WTC11 (cell line): ENCODE measurements around the gene GPATCH8. TPM values are rescaled to one million over a fixed set of nuclear protein-coding genes. Genes with fewer than 3 reads are reported as not detected.

Experiments used
- ATAC-seq: fragments of 200-7000 bp; cut with Tn5 transposase; 2 replicates; pipeline ENCODE4 v1.10.0; 2021; ENCODE audit warnings: mild to moderate bottlenecking, moderate library complexity
- CTCF ChIA-PET: fragments of 300-600 bp; sonication (Branson Sonifier 250); formaldehyde crosslinking; loops from one replicate; lab custom pipeline; 2021; ENCODE audit warnings: antibody characterized with exemption; lab: Charles Lee
- POLR2A ChIA-PET: fragments of 350-600 bp; sonication (Branson Sonifier 250); formaldehyde crosslinking; loops from one replicate; lab custom pipeline; 2021; ENCODE audit warnings: antibody characterized with exemption; lab: Charles Lee
- DNase-seq: peaks from one replicate; pipeline ENCODE4 v3.0.0; 2021; ENCODE audit warnings: low spot score
- H3K27ac Mint-ChIP-seq: 2 replicates; pipeline ENCODE4 v1.8.0; 2021; ENCODE audit warnings: mixed read lengths
- H3K27me3 Mint-ChIP-seq: 2 replicates; pipeline ENCODE4 v1.8.0; 2021; ENCODE audit warnings: low read depth, mild to moderate bottlenecking, moderate library complexity, mixed read lengths
- H3K36me3 Mint-ChIP-seq: 2 replicates; pipeline ENCODE4 v1.8.0; 2021; ENCODE audit warnings: mixed read lengths
- H3K4me1 Mint-ChIP-seq: 2 replicates; pipeline ENCODE4 v1.8.0; 2022; ENCODE audit warnings: mixed read lengths
- H3K4me3 Mint-ChIP-seq: 2 replicates; pipeline ENCODE4 v1.8.0; 2021; ENCODE audit warnings: mild to moderate bottlenecking, moderate library complexity, mixed read lengths
- H3K9me3 Mint-ChIP-seq: 2 replicates; pipeline ENCODE4 v1.8.0; 2021; ENCODE audit warnings: mixed read lengths
- ATF1 ChIP-seq: sonication (generic); formaldehyde crosslinking; IDR thresholded peaks from 2 replicates; pipeline ENCODE4 v1.8.1; 2023; ENCODE audit warnings: mild to moderate bottlenecking, moderate library complexity, missing genetic modification reagents
- GABPB1 ChIP-seq: sonication (generic); formaldehyde crosslinking; IDR thresholded peaks from 2 replicates; pipeline ENCODE4 v1.8.1; 2023; ENCODE audit warnings: mild to moderate bottlenecking, missing genetic modification reagents
- ZBTB21 ChIP-seq: sonication (generic); formaldehyde crosslinking; IDR thresholded peaks from 2 replicates; pipeline ENCODE4 v1.8.1; 2023; ENCODE audit warnings: mild to moderate bottlenecking, missing genetic modification reagents, borderline replicate concordance
- total RNA-seq: library from RNA; stranded (reverse); gene quantifications from 3 replicates; pipeline ENCODE4 v1.2.3, GENCODE V29; 2021
- TF ChIP-seq, protein P1 (sequence below): fragments of 250-450 bp; sonication (Bioruptor Pico); IDR thresholded peaks from 2 replicates; pipeline ENCODE4 v1.9.0; 2021; ENCODE audit warnings: mild to moderate bottlenecking, borderline replicate concordance
- TF ChIP-seq, protein P2 (sequence below): sonication (generic); formaldehyde crosslinking; IDR thresholded peaks from 2 replicates; pipeline ENCODE4 v1.8.1; 2022; ENCODE audit warnings: mild to moderate bottlenecking, missing genetic modification reagents, moderate library complexity, borderline replicate concordance
- TF ChIP-seq, protein P3 (sequence below): sonication (generic); formaldehyde crosslinking; IDR thresholded peaks from 2 replicates; pipeline ENCODE4 v1.8.1; 2023; ENCODE audit warnings: mild to moderate bottlenecking, missing genetic modification reagents, borderline replicate concordance
- TF ChIP-seq, protein P4 (sequence below): sonication (generic); formaldehyde crosslinking; IDR thresholded peaks from 2 replicates; pipeline ENCODE4 v1.8.0; 2023; ENCODE audit warnings: missing genetic modification reagents, mild to moderate bottlenecking, borderline replicate concordance

GPATCH8 gene
- total RNA-seq, 1 experiment from 2014 or later, result 51.9 TPM

DNA sequence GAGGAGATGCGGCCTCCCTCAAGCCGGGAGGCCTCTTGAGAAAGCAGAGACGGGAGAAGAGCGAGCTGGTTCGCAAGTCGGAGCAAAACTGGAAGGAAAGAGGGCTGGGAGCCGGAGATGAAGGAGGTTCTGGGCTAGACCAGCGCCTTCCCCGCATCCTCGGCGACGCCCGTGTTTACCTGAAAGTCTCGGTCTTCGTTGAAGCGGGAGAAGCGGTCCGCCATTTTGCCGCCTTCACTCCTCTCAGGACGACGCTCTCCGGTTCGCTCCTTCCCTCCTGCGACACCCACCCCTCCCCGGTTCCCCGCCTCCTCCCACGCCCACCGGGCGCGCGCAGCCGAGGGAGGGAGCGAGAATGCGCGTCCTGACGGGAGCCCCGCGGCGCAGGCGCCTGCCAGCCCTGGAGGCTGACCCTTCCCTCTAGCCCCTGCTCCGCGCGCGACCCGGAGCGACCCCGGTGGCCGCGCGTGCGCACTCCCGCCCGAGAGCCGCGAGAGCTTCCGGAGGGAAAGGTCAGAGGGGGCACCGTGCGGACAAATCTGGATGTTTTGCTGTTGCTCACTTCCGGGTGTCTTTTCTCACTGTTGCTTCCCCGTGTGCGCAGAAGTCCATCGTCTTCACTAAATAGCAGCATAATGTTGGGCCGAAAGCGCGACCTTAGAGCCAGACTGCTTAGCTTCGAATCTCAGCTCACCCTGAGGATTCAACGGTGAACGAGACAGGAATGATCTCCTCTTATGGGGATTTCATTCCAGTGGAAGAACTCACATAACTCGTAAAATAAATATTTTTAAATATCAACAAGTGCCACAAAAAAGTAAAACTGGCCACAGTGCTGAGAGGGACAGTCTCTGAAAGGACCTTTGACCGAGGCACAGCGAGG lies at the start of gene GPATCH8 (continued):
- TF ChIP-seq, protein P1, sequence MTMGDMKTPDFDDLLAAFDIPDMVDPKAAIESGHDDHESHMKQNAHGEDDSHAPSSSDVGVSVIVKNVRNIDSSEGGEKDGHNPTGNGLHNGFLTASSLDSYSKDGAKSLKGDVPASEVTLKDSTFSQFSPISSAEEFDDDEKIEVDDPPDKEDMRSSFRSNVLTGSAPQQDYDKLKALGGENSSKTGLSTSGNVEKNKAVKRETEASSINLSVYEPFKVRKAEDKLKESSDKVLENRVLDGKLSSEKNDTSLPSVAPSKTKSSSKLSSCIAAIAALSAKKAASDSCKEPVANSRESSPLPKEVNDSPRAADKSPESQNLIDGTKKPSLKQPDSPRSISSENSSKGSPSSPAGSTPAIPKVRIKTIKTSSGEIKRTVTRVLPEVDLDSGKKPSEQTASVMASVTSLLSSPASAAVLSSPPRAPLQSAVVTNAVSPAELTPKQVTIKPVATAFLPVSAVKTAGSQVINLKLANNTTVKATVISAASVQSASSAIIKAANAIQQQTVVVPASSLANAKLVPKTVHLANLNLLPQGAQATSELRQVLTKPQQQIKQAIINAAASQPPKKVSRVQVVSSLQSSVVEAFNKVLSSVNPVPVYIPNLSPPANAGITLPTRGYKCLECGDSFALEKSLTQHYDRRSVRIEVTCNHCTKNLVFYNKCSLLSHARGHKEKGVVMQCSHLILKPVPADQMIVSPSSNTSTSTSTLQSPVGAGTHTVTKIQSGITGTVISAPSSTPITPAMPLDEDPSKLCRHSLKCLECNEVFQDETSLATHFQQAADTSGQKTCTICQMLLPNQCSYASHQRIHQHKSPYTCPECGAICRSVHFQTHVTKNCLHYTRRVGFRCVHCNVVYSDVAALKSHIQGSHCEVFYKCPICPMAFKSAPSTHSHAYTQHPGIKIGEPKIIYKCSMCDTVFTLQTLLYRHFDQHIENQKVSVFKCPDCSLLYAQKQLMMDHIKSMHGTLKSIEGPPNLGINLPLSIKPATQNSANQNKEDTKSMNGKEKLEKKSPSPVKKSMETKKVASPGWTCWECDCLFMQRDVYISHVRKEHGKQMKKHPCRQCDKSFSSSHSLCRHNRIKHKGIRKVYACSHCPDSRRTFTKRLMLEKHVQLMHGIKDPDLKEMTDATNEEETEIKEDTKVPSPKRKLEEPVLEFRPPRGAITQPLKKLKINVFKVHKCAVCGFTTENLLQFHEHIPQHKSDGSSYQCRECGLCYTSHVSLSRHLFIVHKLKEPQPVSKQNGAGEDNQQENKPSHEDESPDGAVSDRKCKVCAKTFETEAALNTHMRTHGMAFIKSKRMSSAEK (CRISPR knock-in tag), result no peak
- TF ChIP-seq, protein P2, sequence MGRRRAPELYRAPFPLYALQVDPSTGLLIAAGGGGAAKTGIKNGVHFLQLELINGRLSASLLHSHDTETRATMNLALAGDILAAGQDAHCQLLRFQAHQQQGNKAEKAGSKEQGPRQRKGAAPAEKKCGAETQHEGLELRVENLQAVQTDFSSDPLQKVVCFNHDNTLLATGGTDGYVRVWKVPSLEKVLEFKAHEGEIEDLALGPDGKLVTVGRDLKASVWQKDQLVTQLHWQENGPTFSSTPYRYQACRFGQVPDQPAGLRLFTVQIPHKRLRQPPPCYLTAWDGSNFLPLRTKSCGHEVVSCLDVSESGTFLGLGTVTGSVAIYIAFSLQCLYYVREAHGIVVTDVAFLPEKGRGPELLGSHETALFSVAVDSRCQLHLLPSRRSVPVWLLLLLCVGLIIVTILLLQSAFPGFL (CRISPR knock-in tag), result 0 out of 2 replicates have a peak, but pooled peaks have one; percentile 63
- no peak for TF ChIP-seq ATF1 (CRISPR knock-in tag)

DNA sequence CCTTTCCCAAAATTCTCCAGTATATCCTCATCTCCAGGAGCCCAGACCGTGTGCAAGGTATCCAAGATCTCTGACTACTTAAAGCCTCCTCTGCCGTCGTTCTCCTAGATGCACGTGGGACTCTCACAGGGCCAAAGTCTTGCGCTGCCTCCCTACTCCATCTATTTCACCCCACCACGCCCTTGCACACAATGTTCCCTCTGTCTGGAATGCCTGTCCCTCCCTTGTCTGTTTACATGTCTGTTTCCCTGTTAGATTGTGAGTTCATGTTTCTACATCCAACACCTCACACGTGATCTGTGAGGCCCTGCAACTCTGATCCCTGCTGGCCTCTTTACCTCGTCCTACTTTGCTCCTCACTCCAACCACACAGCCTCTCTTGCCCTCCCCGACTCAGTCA lies 49.2 kb upstream of the GPATCH8 start:
- H3K9me3 Mint-ChIP-seq, result no peaks in the 10 kb centered on the region
- no peaks in the 10 kb centered on the region for H3K36me3 Mint-ChIP-seq
- H3K27me3 Mint-ChIP-seq, result peaks cover 35% of the 10 kb centered on the region
- TF ChIP-seq ZBTB21 (CRISPR knock-in tag) (no peak), GABPB1 (CRISPR knock-in tag) (no peak)
- TF ChIP-seq, protein P3, sequence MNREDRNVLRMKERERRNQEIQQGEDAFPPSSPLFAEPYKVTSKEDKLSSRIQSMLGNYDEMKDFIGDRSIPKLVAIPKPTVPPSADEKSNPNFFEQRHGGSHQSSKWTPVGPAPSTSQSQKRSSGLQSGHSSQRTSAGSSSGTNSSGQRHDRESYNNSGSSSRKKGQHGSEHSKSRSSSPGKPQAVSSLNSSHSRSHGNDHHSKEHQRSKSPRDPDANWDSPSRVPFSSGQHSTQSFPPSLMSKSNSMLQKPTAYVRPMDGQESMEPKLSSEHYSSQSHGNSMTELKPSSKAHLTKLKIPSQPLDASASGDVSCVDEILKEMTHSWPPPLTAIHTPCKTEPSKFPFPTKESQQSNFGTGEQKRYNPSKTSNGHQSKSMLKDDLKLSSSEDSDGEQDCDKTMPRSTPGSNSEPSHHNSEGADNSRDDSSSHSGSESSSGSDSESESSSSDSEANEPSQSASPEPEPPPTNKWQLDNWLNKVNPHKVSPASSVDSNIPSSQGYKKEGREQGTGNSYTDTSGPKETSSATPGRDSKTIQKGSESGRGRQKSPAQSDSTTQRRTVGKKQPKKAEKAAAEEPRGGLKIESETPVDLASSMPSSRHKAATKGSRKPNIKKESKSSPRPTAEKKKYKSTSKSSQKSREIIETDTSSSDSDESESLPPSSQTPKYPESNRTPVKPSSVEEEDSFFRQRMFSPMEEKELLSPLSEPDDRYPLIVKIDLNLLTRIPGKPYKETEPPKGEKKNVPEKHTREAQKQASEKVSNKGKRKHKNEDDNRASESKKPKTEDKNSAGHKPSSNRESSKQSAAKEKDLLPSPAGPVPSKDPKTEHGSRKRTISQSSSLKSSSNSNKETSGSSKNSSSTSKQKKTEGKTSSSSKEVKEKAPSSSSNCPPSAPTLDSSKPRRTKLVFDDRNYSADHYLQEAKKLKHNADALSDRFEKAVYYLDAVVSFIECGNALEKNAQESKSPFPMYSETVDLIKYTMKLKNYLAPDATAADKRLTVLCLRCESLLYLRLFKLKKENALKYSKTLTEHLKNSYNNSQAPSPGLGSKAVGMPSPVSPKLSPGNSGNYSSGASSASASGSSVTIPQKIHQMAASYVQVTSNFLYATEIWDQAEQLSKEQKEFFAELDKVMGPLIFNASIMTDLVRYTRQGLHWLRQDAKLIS (CRISPR knock-in tag), result no peak
- TF ChIP-seq, protein P4, sequence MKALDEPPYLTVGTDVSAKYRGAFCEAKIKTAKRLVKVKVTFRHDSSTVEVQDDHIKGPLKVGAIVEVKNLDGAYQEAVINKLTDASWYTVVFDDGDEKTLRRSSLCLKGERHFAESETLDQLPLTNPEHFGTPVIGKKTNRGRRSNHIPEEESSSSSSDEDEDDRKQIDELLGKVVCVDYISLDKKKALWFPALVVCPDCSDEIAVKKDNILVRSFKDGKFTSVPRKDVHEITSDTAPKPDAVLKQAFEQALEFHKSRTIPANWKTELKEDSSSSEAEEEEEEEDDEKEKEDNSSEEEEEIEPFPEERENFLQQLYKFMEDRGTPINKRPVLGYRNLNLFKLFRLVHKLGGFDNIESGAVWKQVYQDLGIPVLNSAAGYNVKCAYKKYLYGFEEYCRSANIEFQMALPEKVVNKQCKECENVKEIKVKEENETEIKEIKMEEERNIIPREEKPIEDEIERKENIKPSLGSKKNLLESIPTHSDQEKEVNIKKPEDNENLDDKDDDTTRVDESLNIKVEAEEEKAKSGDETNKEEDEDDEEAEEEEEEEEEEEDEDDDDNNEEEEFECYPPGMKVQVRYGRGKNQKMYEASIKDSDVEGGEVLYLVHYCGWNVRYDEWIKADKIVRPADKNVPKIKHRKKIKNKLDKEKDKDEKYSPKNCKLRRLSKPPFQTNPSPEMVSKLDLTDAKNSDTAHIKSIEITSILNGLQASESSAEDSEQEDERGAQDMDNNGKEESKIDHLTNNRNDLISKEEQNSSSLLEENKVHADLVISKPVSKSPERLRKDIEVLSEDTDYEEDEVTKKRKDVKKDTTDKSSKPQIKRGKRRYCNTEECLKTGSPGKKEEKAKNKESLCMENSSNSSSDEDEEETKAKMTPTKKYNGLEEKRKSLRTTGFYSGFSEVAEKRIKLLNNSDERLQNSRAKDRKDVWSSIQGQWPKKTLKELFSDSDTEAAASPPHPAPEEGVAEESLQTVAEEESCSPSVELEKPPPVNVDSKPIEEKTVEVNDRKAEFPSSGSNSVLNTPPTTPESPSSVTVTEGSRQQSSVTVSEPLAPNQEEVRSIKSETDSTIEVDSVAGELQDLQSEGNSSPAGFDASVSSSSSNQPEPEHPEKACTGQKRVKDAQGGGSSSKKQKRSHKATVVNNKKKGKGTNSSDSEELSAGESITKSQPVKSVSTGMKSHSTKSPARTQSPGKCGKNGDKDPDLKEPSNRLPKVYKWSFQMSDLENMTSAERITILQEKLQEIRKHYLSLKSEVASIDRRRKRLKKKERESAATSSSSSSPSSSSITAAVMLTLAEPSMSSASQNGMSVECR (CRISPR knock-in tag), result no peak
- ChIA-PET CTCF (interaction anchor here (1.2 to 1.7 kb wide), 2 partner anchors 29 to 40 kb away, joined by 3 to 4 read pairs; no protein-coding TSS in a partner anchor), POLR2A (no interaction called here)
- ATAC-seq (no peak), DNase-seq (no peak)
- H3K4me1 Mint-ChIP-seq, result peaks cover 49% of the 10 kb centered on the region
- H3K4me3 Mint-ChIP-seq, result no peak overlapping the region
- no peak overlapping the region for H3K27ac Mint-ChIP-seq
